Ovary (tissue), 9 donors: Measurements from ENCODE around the gene ELMOD2. TPM values are rescaled to one million over a fixed set of nuclear protein-coding genes. Genes with fewer than 3 reads are reported as not detected.

Source experiments
- DNase-seq, 5 donors: peaks; one replicate each; pipeline ENCODE4 v3.0.0-alpha.2; 2019 to 2020
- H3K27ac ChIP-seq, 2 donors: fragments of 200-600 bp; one replicate each; pipeline versions ENCODE4 v1.5.1 to v1.8.0; 2019 to 2022
- H3K27me3 ChIP-seq: fragments of 200-600 bp; one replicate; pipeline ENCODE4 v1.8.0; 2022
- H3K36me3 ChIP-seq: fragments of 200-600 bp; sonication (generic); one replicate; pipeline ENCODE4 v1.5.1; 2019
- H3K4me1 ChIP-seq: one replicate; pipeline ENCODE4 v1.8.1; 2013; ENCODE audit warnings: mild to moderate bottlenecking, moderate library complexity; ENCODE audit not compliant: insufficient read depth
- H3K4me3 ChIP-seq: fragments of 200-600 bp; sonication (generic); one replicate; pipeline ENCODE4 v1.5.1; 2017
- H3K9me3 ChIP-seq, 2 donors: fragments of 200-600 bp in 1 of 2; sonication (generic) in 1 of 2; one replicate each; pipeline versions ENCODE4 v1.5.1 to v1.8.1; 2013 to 2019; ENCODE audit warnings: mild to moderate bottlenecking in 1 of 2, moderate library complexity in 1 of 2
- CTCF ChIP-seq, 3 donors: fragments of 450-650 bp in 2 of 3; fragments of 200-600 bp in 1 of 3; IDR thresholded peaks; one replicate each; pipeline versions ENCODE4 v1.5.1 to v1.8.0; 2016 to 2022; ENCODE audit warnings: antibody characterized with exemption in 3 of 3, mild to moderate bottlenecking in 1 of 3
- EP300 ChIP-seq: sonication (generic); formaldehyde crosslinking; IDR thresholded peaks from one replicate; pipeline ENCODE4 v1.6.1; 2017; ENCODE audit warnings: antibody characterized with exemption
- POLR2A ChIP-seq: fragments of 450-650 bp; IDR thresholded peaks from one replicate; pipeline ENCODE4 v1.6.1; 2017; ENCODE audit warnings: antibody characterized with exemption, mild to moderate bottlenecking, moderate library complexity
- WGBS, 3 donors: extraction: QIAGEN DNeasy Blood & Tissue Kit in 1 of 3; methylation state at CpG; one replicate each; pipeline versions ENCODE4 v1.1.5 to v1.1.7; 2013 to 2017; 5-methylcytosine and 5-hydroxymethylcytosine counted together
- intact Hi-C, 4 donors: fragments of 100-400 bp; cut with DNase I; formaldehyde crosslinking; loops; one replicate each; pipeline versions ENCODE4 v1.11.0 to v1.15.1; 2022 to 2023
- polyA plus RNA-seq, 2 donors: library from polyadenylated mRNA; stranded (reverse); fragments of 200-250 nt in 1 of 2; fragments of 350-450 nt in 1 of 2; fragmentation: Illumina TruSeq in 1 of 2; extraction: RNeasy Lipid Tissue Mini Kit (QIAGEN cat#74804) in 1 of 2; gene quantifications; one replicate each; pipeline ENCODE4 v1.2.3, GENCODE V29; 2013 to 2014
- total RNA-seq, 7 donors: library from RNA; depleted of rRNA in 2 of 7; stranded (reverse); fragments of >200 nt in 2 of 7; fragmentation: NEBNext Ultra II Directional in 3 of 7; extraction: Animal tissue kit (Norgen Biotek cat#: 25700) in 3 of 7; gene quantifications; one replicate each; pipeline versions ENCODE4 v1.1.0 to v1.2.4, GENCODE V29; 2016 to 2023
- donor health status: DM: no; HTN: no; CAD: no; lungs with moderate emphysema.
- donor health status: DM: no; HTN: no; CAD: no.
- donor health status: Bipolar disorder and iron deficiency.
- donor health status: DM: yes; HTN: yes; CAD: no.
- donor health status: DM: no; HTN: no; CAD: no.
- donor health status: DM: yes; HTN: yes; CAD: no.

Gene ELMOD2
- total and polyA plus RNA-seq, 9 donors = 5.5 to 22.3 (median 15.5) TPM

GRCh38 chr4:140523370-140523856 lies 555 bp upstream of the ELMOD2 start:
- Histone ChIP-seq H3K4me3 (peak overlapping the region; percentile 83), H3K27ac (peak overlapping the region in 1 of 2 donors; percentile 76), H3K27me3 (no peaks in the 10 kb centered on the region), H3K9me3 (no peaks in the 10 kb centered on the region), H3K36me3 (no peaks in the 10 kb centered on the region), H3K4me1 (peaks cover 3% of the 10 kb centered on the region)
- no peak for TF ChIP-seq CTCF (IDR thresholded peaks at IDR 0.05)
- intact Hi-C loops = loop anchor here in 1 of 4 donors (5.0 kb wide), 1 partner anchor 781 kb away; no protein-coding TSS in a partner anchor
- 2% methylated on average over 8 of the region's 8 CpGs for WGBS, 3 donors
- DNase-seq = no peak

DNA sequence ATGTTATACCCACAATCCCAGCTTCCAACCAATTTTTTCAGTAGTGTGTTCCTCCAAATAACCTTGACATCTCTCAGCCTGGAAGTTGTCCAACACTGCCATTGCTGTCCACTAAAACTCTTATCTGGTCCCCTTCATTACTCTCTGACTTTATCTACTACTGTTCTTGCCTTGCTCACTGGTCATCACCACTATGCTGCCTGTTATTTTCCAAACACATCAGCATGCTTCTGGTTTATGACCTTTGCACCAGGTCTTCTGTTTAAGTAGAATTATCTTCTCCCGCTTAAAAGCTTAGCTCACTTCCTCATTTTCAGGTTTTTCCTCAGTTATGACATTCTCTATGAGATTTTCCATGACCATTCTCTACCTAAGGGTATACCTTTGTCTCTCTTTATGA lies 5.5 kb downstream of the ELMOD2 start:
- TF ChIP-seq CTCF (IDR thresholded peaks at IDR 0.05) (no peak), EP300 (no peak), POLR2A (no peak)
- no peaks in the 10 kb centered on the region for H3K36me3 ChIP-seq
- H3K4me1 ChIP-seq = no peaks in the 10 kb centered on the region
- intact Hi-C loops = no loop called here
- H3K4me3 ChIP-seq = no peak overlapping the region
- no peaks in the 10 kb centered on the region for H3K27me3 ChIP-seq
- 67 to 80% (median 69%) methylated on average over 1 of the region's 1 CpG for WGBS, 3 donors
- no peak overlapping the region for H3K27ac ChIP-seq
- no peak for DNase-seq
- H3K9me3 ChIP-seq = no peaks in the 10 kb centered on the region

DNA sequence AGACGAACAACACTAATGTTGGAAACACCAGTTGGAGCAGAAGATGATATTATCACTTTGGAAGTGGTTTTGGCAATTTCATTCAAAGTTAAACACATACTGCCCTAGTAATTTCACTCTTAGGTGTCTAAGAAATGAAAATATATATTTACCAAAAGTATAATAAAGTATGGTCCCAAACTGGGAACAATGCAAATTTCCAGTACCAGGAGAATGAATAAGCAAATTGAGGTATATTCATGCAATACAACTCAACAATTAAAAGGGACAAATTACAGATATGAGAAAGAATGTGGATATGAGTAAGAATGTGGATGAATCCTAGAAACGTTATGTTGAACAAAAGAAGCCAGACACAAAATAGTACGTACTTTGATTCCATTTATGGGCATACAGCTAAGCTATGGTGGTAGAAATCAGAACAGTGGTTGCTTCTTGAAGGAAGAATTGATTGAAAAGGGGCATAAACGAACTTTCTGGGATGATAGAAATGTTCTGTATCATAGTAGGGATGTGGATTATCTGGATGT lies 10.0 kb downstream of the ELMOD2 start:
- TF ChIP-seq EP300 = no peak
- TF ChIP-seq CTCF (IDR thresholded peaks at IDR 0.05) = no peak
- TF ChIP-seq POLR2A = no peak
- Histone ChIP-seq H3K9me3 (no peaks in the 10 kb centered on the region), H3K27ac (no peak overlapping the region), H3K27me3 (no peaks in the 10 kb centered on the region), H3K36me3 (no peaks in the 10 kb centered on the region), H3K4me1 (no peaks in the 10 kb centered on the region), H3K4me3 (no peak overlapping the region)
- 82 to 85% (median 84%) methylated on average over 4 of the region's 4 CpGs for WGBS, 3 donors
- DNase-seq = no peak
- intact Hi-C loops = no loop called here

GRCh38 chr4:140556372-140557085 lies 32.6 kb downstream of the ELMOD2 start:
- no peaks in the 10 kb centered on the region for H3K27me3 ChIP-seq
- no peak overlapping the region for H3K27ac ChIP-seq
- H3K9me3 ChIP-seq = no peaks in the 10 kb centered on the region
- H3K4me1 ChIP-seq = no peaks in the 10 kb centered on the region
- intact Hi-C loops = no loop called here
- H3K36me3 ChIP-seq = no peaks in the 10 kb centered on the region
- TF ChIP-seq POLR2A (no peak), CTCF (IDR thresholded peaks at IDR 0.05) (no peak), EP300 (no peak)
- H3K4me3 ChIP-seq = no peak overlapping the region
- WGBS, 3 donors = 87 to 88% (median 88%) methylated on average over 6 of the region's 6 CpGs
- DNase-seq = no peak
